Activated effector memory CD4-positive, alpha-beta T cell treated with Interleukin-2 at 50 U/mL for 16 hours (primary cell): Measurements from ENCODE around the gene NPAS4.
"Not testable (repeated sequence)": the region's sequence is repeated elsewhere in the genome, so short reads cannot be mapped to it uniquely, and the experiment has no call there.

Experiments
- DNase-seq: peaks from one replicate; pipeline ENCODE4 v3.0.0-alpha.2; 2020

Gene NPAS4

DNA sequence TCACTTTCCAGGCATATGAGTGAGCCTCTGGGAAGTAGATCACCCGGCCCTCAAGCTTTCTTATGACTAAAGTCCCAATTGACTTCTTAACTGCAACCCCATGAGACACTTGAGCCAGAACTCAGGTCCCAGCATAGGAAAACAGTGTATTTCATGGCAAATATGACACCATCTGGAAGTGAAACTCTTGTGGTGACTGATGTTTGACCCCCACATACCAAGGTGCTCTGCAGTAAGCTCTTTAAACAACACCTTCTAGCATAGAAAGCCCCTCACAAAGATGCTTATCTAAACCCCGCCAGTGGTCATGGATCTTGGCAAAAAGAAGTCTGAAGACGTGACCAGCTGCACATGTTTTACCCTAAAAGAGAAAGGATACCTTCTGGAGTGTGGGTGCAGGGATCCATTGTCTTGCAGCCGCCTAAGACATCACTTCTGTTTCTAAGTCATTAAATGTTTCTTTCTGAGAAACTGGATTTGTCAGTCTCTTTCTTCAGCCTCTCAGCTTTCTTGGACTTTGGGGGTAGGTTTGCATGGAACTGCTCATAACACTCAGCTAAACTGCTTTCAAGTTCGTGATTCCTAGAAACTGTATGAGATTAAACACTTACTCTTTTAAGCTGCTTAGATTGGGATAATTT is 38.4 kb downstream of the NPAS4 start:
- no peak for DNase-seq

DNA sequence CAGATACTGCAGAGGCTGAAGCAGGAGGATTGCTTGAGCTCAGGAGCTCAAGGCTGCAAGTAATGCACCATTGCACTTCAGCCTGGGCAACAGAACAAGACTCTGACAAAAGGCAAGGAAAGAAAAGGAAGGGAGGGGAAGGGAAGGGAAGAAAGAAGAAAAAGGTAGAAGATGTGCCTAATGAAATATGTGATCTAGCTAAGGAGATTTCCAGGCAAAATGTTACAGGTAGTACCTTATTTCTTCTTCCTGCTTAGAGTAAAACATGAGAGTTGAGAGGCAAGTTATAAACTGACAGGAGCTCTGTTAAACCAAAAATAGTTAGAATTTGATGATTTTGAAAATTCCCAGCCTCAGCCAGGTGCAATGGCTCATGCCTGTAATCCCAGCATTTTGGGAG is 41.2 kb downstream of the NPAS4 start:
- no peak for DNase-seq

GRCh38 chr11:66462911-66463310 is 42.1 kb downstream of the NPAS4 start:
- no peak for DNase-seq

GRCh38 chr11:66464116-66464515 is 43.3 kb downstream of the NPAS4 start:
- not testable (repeated sequence) for DNase-seq

- no peak for DNase-seq
Measured at GRCh38 chr11:66464916-66465315, 44.1 kb downstream of the NPAS4 start.

DNA sequence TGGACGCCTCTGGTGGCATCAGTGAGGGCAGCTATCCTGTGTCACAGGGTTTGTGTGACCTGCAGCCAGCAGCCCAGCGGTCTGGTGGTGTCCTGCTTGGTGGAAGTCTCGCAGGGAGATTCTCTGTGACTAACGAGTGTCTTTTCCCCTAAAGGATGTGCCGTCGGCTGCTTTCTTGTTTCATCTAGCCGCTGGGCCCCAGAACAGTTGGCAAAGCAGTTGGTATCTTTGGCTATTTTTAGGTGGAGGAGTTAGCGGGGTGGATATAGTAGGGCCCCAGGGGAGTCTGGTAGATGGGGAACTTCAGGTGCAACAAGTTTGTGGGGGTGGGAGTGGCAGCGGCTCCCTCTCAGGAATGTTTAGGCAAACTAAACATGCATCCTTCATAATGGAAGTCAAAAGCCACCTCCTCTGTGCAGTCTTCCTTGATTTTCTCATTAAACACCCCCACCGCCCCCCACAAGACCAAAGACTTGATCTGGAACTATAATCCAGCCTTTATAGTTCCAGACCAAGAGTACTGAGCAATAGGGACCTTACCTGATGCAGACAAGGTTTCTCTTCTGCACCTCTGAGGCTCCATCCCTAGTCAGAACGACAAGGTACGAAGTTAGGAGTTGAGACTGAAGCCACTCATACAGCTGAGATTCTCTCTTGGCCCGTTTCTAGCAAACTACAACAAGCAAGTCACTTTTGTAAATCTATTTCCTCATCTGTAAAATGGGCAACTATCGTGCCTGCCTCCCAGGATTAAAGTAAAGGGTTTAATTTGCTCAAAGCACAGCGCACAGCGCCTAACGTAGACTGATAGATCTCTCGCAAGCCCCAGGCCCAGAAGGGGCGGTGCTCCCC is 44.8 kb downstream of the NPAS4 start:
- DNase-seq, result no peak

- DNase-seq, result peak; percentile 90
Measured at GRCh38 chr11:66466225-66467033, 45.6 kb downstream of the NPAS4 start, which contains the start of gene PELI3. PELI3 (plus strand) TSS chr11:66466905; CDS start chr11:66468129, 1,224 bp downstream.

- DNase-seq, result no peak
Measured at GRCh38 chr11:66467034-66467659, 46.3 kb downstream of the NPAS4 start.

DNA sequence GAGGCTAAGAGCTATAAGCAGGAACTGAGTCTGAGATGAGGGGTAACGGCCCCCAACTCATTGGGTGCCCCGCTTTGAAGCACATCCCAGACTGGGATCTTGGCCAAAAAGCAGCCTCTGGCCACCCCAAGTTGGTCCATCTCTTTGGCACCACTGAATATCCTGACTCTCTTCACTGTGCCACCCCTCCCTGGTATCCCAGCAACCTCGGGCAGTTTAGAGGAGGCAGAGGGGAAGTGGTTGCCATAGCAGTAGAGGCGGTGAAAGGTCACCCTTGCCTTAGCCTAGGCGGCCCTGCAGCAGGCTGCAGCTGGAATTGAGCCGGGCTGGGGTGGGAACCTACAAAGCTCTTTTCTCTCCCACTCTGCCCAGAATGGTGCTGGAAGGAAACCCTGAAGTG is 46.9 kb downstream of the NPAS4 start:
- DNase-seq, result no peak

DNA sequence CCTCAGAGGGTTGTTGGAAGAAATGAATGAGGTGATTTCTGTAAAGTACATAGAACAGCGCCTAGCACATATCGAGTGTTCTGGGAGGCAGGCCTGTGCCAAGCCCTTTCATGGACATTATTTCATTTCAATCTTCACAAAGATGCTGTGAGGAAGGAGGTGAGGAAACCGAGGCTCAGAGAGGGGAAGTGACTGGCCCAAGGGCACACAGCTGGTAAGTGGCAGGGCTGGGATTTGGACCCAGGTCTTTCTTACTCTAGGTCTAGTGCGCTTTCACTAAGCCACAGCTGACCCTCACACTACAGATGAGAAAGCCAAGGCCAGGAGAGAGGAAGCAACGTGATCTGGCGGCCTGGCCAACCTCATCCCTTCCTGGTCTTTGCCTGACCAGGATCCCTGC is 47.9 kb downstream of the NPAS4 start:
- DNase-seq, result no peak

DNA sequence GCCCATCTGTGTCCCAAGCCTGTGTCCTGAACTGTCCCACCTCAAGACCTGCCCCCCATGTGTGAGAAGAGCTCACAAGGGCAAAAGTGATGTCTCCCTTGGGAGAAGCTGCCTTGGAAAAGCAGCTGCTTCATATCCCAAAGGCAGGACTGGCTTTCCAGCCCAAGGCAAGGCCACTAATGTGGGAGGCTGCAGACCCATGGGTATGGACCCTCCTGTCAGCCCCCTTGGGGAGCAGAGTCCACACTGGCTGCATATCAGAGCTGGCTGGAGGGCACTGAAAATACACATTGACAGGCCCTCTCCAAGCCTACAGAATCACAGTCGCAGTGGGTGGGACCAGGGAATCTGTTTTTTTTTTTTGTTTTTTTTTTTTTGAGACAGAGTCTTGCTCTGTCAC is 48.6 kb downstream of the NPAS4 start:
- no peak for DNase-seq

GRCh38 chr11:66470015-66470414 is 49.2 kb downstream of the NPAS4 start:
- no peak for DNase-seq

DNA sequence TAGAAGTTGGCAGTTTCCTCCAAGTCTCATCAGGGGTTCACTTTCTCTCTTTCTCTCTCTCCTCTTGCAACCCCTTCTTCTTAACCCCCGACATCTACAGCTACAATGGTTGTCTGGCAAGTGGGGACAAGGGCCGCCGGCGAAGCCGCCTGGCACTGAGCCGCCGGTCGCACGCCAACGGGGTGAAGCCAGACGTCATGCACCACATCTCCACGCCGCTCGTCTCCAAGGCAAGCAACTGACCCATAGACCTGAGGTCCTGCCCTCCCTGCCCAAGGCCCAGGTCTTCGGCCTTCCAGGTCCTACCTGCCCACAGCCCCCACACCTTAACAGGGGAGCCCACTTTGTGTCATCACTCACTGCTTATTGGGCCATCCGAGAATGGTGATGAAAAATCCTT is 50.3 kb downstream of the NPAS4 start:
- no peak for DNase-seq

DNA sequence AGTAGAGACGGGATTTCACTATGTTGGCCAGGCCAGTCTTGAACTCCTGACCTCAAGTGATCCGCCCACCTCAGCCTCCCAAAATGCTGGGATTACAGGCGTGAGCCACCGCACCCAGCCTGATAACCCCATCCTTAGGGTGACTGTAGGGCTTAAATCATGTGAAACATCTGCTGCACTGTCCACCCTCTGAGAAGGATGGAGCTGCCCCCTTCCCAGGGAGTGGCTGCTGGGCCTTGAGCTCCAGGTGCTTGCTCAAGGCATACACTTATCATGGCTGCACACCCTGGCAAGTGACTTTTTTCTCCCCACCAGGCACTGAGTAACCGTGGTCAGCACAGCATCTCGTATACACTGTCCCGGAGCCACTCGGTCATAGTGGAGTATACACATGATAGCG is 51.2 kb downstream of the NPAS4 start:
- no peak for DNase-seq

DNA sequence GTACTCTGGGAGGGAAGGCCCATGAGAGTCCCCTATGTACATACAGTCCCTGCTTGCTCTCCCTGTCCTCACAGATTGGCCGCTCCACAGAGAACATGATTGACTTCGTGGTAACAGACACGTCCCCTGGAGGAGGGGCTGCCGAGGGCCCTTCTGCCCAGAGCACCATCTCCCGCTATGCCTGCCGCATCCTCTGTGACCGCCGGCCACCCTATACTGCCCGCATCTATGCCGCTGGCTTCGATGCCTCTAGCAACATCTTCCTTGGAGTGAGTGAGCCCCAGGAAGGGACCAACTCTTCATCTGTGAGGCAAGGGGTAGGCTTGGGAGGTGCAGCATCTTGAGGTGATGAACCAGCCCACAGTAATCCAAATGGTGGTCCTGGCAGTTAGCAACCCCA is 52.3 kb downstream of the NPAS4 start:
- DNase-seq, result no peak

GRCh38 chr11:66473608-66474515 is 53.0 kb downstream of the NPAS4 start:
- no peak for DNase-seq

DNA sequence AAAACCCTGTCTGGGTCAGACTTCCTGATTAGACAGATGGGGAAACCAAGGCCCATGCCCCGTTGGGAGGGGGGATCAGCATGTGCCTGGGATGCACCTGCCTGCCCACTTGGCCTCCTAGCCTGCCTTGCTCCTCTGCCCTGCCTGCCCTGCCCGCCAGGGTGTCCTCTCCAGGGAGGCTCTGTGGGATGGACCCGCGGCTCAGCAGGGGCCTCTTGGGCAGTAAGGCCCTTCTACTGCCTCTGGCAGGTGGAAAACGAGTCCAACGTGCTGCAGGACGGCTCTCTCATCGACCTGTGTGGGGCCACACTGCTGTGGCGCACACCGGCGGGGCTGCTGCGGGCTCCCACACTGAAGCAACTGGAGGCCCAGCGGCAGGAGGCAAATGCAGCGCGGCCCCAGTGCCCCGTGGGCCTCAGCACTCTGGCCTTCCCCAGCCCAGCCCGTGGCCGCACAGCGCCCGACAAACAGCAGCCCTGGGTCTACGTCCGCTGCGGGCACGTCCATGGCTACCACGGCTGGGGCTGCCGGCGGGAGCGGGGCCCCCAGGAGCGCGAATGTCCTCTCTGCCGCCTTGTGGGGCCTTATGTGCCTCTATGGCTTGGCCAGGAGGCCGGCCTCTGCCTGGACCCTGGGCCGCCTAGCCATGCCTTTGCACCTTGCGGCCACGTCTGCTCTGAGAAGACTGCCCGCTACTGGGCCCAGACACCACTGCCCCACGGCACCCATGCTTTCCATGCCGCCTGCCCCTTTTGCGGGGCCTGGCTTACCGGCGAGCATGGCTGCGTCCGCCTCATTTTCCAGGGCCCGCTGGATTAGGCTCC is 54.7 kb downstream of the NPAS4 start:
- DNase-seq, result no peak
